Pancreas (tissue), 10 donors: Measurements from ENCODE around the gene CACNA1C. TPM values are rescaled to one million over a fixed set of nuclear protein-coding genes. Genes with fewer than 3 reads are reported as not detected.

Experiments used
- ATAC-seq, 4 donors: fragments of 200-7000 bp; cut with Tn5 transposase; one replicate each; pipeline versions ENCODE4 v1.8.0 to v1.9.1; 2020; ENCODE audit warnings: mild to moderate bottlenecking in 4 of 4, moderate library complexity in 4 of 4
- DNase-seq, 6 donors: peaks; one replicate each; pipeline ENCODE4 v3.0.0-alpha.2; 2020
- FAIRE-seq: peaks from 2 replicates; lab custom pipeline; 2012; peaks lifted over from hg19 to GRCh38; lab: Jason Lieb, UNC
- H3K27ac ChIP-seq, 4 donors: fragments of 200-600 bp; sonication (generic); 1 replicate in 3 of 4; 2 replicates in 1 of 4; pipeline versions ENCODE4 v1.5.0 to v1.8.0; 2020
- H3K27me3 ChIP-seq, 4 donors: fragments of 200-600 bp; one replicate each; pipeline ENCODE4 v1.8.0; 2021
- H3K36me3 ChIP-seq, 3 donors: fragments of 200-600 bp; sonication (generic) in 1 of 3; one replicate each; pipeline versions ENCODE4 v1.5.0 to v1.8.0; 2020 to 2021
- H3K4me1 ChIP-seq, 3 donors: fragments of 200-600 bp; one replicate each; pipeline ENCODE4 v1.8.0; 2021
- H3K4me3 ChIP-seq, 4 donors: fragments of 200-600 bp; sonication (generic) in 2 of 4; one replicate each; pipeline versions ENCODE4 v1.5.0 to v1.8.0; 2020 to 2021
- H3K9me3 ChIP-seq, 4 donors: fragments of 200-600 bp; one replicate each; pipeline ENCODE4 v1.8.0; 2021
- WGBS, 2 donors: extraction: QIAGEN DNeasy Blood & Tissue Kit; methylation state at CpG; one replicate each; pipeline ENCODE4 v1.1.7; 2013; 5-methylcytosine and 5-hydroxymethylcytosine counted together
- intact Hi-C, 3 donors: fragments of 100-400 bp; cut with DNase I; formaldehyde crosslinking; loops; one replicate each; pipeline versions ENCODE4 v1.11.1 to v1.14.2; 2022
- polyA plus RNA-seq, 2 donors: library from polyadenylated mRNA; stranded (reverse); fragments of 200-250 nt; gene quantifications; one replicate each; pipeline ENCODE4 v1.2.3, GENCODE V29; 2013
- total RNA-seq, 6 donors: library from RNA; stranded (reverse); fragmentation: NEBNext Ultra II Directional in 4 of 6; extraction: Animal tissue kit (Norgen Biotek cat#: 25700) in 4 of 6; gene quantifications; one replicate each; pipeline versions ENCODE4 v1.2.1 to v1.2.4, GENCODE V29; 2021 to 2023
- TF ChIP-seq, protein P1 (sequence below), 4 donors: fragments of 200-600 bp; sonication (generic) in 3 of 4; IDR thresholded peaks; one replicate each; pipeline versions ENCODE4 v1.5.0 to v1.8.0; 2021; ENCODE audit warnings: antibody characterized with exemption in 4 of 4
- donor health status: healthy with polysubstance abuse.
- donor health status: DM: no; HTN: no; CAD: no; lungs with moderate emphysema.
- donor health status: DM: no; HTN: no; CAD: no.
- donor health status: control.
- donor health status: control.
- donor health status: Bipolar disorder and iron deficiency.
- donor health status: DM: yes; HTN: yes; CAD: no.
- donor health status: DM: no; HTN: no; CAD: no.
- donor health status: DM: no; HTN: no; CAD: no.
- donor health status: DM: yes; HTN: yes; CAD: no.

CACNA1C gene
- total and polyA plus RNA-seq, 8 donors, result 1.2 to 3.8 (median 2.3) TPM

DNA sequence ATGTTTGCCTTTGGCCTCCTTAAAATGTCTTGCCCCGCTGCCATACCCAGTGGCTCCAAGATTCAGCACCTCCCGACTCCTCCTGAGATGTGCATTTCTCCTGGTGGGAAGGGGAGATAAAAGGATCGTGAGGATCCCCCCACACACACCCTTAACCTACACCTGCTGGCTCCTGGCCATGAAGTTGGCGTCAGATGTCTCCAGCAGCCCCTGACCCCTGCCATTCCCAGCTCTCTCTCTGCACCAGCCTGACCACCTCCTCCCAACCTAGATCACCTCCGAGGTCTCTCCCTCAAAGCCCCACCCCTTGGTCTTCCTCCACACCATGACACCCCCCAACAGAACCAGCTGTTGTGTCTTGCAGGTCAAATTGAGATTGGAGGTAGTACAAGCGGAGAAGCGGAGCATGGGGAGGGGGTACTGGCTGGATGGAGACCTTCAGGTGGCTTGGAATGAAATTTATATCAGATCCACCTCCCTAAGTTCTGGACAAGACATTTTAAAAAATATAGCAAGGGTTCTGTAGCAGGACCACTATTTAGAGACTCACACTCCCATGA, 590.9 kb downstream of the CACNA1C start:
- no peaks in the 10 kb centered on the region for H3K27me3 ChIP-seq
- no peaks in the 10 kb centered on the region for H3K9me3 ChIP-seq
- FAIRE-seq, result no peak
- no peak overlapping the region for H3K4me3 ChIP-seq
- TF ChIP-seq, protein P1, sequence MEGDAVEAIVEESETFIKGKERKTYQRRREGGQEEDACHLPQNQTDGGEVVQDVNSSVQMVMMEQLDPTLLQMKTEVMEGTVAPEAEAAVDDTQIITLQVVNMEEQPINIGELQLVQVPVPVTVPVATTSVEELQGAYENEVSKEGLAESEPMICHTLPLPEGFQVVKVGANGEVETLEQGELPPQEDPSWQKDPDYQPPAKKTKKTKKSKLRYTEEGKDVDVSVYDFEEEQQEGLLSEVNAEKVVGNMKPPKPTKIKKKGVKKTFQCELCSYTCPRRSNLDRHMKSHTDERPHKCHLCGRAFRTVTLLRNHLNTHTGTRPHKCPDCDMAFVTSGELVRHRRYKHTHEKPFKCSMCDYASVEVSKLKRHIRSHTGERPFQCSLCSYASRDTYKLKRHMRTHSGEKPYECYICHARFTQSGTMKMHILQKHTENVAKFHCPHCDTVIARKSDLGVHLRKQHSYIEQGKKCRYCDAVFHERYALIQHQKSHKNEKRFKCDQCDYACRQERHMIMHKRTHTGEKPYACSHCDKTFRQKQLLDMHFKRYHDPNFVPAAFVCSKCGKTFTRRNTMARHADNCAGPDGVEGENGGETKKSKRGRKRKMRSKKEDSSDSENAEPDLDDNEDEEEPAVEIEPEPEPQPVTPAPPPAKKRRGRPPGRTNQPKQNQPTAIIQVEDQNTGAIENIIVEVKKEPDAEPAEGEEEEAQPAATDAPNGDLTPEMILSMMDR (IDR thresholded peaks at IDR 0.05), result no peak
- intact Hi-C loops, result no loop called here
- H3K36me3 ChIP-seq, result no peaks in the 10 kb centered on the region
- DNase-seq, result no peak
- no peak overlapping the region for H3K27ac ChIP-seq
- 67 to 76% methylated on average over 7 of the region's 7 CpGs for WGBS, 2 donors
- no peaks in the 10 kb centered on the region for H3K4me1 ChIP-seq
- ATAC-seq, result no peak

DNA sequence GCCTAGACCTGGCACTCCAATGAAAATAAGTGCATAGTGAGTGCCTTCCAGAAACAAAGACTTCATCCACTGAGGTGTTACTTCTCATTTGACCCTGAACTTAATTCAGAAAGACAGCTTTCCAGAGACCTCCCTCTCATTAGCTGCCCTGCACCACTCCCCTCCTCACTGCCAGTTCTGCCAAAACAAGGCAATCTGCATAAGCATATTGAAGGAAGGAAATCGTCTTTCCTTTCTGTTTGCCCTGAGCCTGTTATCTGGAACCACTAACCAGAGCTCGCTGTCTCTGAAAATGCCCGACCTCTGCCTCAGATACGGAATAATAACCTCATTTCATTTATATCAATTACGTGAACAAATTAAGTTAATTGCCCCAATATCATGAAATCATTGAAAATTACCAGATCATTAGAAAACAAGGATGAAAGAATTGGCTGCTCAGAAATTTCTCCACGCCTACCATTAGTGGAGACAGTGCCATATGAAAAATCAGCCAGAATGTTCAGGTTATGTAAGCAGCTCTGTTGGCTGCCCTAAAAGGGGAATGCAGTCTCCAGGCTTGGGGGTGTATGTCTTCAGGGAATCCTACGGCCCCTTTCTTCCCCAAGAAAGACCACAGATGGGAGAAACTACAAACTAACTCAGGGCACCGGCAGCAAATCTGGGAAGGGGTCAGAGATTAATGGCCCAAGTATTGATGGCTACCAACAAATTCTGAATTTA, 592.1 kb downstream of the CACNA1C start:
- ATAC-seq (no peak), DNase-seq (no peak), FAIRE-seq (no peak)
- H3K36me3 ChIP-seq, result no peaks in the 10 kb centered on the region
- H3K27ac ChIP-seq, result no peak overlapping the region
- H3K4me1 ChIP-seq, result no peaks in the 10 kb centered on the region
- intact Hi-C loops, result no loop called here
- H3K9me3 ChIP-seq, result no peaks in the 10 kb centered on the region
- TF ChIP-seq, protein P1 (IDR thresholded peaks at IDR 0.05), result no peak
- no peaks in the 10 kb centered on the region for H3K27me3 ChIP-seq
- H3K4me3 ChIP-seq, result no peak overlapping the region
- 27 to 45% methylated on average over 8 of the region's 8 CpGs for WGBS, 2 donors

DNA sequence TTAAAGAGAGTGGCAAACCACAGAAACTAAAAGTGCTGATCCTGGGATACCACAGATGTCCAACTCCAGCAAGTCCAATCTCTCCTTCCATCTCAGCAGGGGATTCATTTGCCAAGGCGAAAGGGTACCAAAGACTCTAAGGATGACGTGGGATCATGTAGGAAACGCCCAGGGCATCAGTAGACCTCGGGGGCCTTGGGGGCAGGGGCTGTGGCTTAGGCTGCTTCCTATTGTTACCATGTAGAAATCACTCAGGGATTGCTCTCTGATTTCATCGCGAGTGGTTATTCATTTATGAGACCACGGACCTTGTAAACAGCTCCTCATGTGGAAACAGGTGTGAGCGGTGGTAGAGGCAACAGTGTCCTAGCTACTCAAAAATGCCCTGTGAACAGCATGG, 592.7 kb downstream of the CACNA1C start:
- no peaks in the 10 kb centered on the region for H3K36me3 ChIP-seq
- no peaks in the 10 kb centered on the region for H3K9me3 ChIP-seq
- intact Hi-C loops, result no loop called here
- H3K4me3 ChIP-seq, result no peak overlapping the region
- 30 to 40% methylated on average over 8 of the region's 8 CpGs for WGBS, 2 donors
- FAIRE-seq (no peak), ATAC-seq (no peak), DNase-seq (no peak)
- H3K27me3 ChIP-seq, result no peaks in the 10 kb centered on the region
- H3K4me1 ChIP-seq, result no peaks in the 10 kb centered on the region
- TF ChIP-seq, protein P1 (IDR thresholded peaks at IDR 0.05), result no peak
- H3K27ac ChIP-seq, result no peak overlapping the region

DNA sequence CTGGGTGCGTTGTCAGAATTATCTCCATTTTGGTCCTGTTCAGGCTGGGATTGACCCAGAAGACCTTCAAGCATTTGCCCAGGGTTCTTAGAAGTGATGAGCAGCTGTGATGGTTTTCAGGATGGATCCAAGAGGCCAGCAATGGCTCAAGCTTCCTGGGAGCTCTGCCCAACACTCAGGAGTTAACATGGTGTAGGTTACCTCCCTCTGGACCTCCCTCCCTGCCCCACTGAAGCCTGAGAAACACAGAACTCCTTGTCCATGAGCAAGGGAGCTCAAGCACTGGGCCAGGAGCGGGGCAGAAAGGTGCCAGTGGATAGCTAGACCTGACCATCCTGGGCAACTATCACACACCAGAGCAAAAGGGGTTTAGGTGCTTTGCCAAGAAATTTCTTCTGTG, 593.6 kb downstream of the CACNA1C start:
- H3K4me1 ChIP-seq, result no peaks in the 10 kb centered on the region
- no peaks in the 10 kb centered on the region for H3K27me3 ChIP-seq
- H3K4me3 ChIP-seq, result no peak overlapping the region
- no peaks in the 10 kb centered on the region for H3K36me3 ChIP-seq
- DNase-seq (no peak), FAIRE-seq (no peak), ATAC-seq (no peak)
- H3K9me3 ChIP-seq, result no peaks in the 10 kb centered on the region
- WGBS, 2 donors, result 81 to 85% methylated on average over 2 of the region's 2 CpGs
- TF ChIP-seq, protein P1 (IDR thresholded peaks at IDR 0.05), result no peak
- intact Hi-C loops, result no loop called here
- H3K27ac ChIP-seq, result no peak overlapping the region

DNA sequence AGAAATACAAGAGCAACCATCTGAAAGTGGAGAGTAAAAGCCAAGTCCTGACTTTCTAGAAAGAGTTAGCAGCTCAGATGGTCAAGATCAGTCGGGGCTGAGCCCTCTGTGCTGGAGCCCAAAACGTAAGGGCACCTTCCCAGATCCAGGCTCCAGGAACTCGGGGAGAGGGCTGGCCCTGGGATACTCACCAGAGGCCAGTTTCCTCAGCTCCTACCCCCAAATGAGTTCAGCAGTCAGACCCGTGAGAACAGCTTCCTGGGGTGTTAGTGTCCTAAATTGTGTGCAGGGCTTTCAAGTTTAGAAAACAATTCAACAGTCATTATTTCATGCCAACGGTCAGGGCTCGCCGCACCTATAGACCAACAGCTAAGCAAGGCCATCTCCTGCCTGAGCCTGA, 594.4 kb downstream of the CACNA1C start:
- intact Hi-C loops, result no loop called here
- 73 to 74% methylated on average over 7 of the region's 7 CpGs for WGBS, 2 donors

More for the DNA sequence above, 594.4 kb downstream of the CACNA1C start:
- H3K4me1 ChIP-seq, result no peaks in the 10 kb centered on the region
- ATAC-seq, result no peak
- FAIRE-seq, result no peak
- no peak overlapping the region for H3K27ac ChIP-seq
- H3K4me3 ChIP-seq, result no peak overlapping the region
- DNase-seq, result no peak
- H3K9me3 ChIP-seq, result no peaks in the 10 kb centered on the region
- no peaks in the 10 kb centered on the region for H3K36me3 ChIP-seq
- no peaks in the 10 kb centered on the region for H3K27me3 ChIP-seq
- TF ChIP-seq, protein P1 (IDR thresholded peaks at IDR 0.05), result no peak
